ENCODE data around the gene POU2F1.

GRCh38 chr1:167425482-167425881 is 204.8 kb downstream of the POU2F1 start:
- TF ChIP-seq POLR2A (IDR thresholded peaks at IDR 0.05): no peak
- TF ChIP-seq CTCF (IDR thresholded peaks at IDR 0.05): no peak

Measured in Peyer's patch (tissue), 4 donors.